ENCODE results near the gene OXSM. TPM values are rescaled to one million over a fixed set of nuclear protein-coding genes. Genes with fewer than 3 reads are reported as not detected.
A peak's percentile ranks its signal among the peaks of the same experiment; 100 is the strongest.

The OXSM gene
- polyA plus RNA-seq, 3 donors, result 2.9 to 8.2 (median 4.5) TPM

GRCh38 chr3:25747033-25747432 lies 42.9 kb upstream of the OXSM start:
- Histone ChIP-seq H3K4me2 (replicated peaks; ENCODE audit: extremely low read depth, low read length, poor library complexity, severe bottlenecking) (no peak overlapping the region), H3K27me3 (ENCODE audit: control insufficient read depth in 2 of 2, insufficient read depth in 2 of 2, low read length in 2 of 2) (no peaks in the 10 kb centered on the region), H3K4me1 (ENCODE audit: control insufficient read depth in 1 of 2, insufficient read depth in 2 of 2, low read length in 2 of 2) (peaks cover 4 to 12% of the 10 kb centered on the region in 2 donors), H3K9me3 (replicated peaks in 1 of 2; ENCODE audit: control insufficient read depth in 1 of 2, insufficient read depth in 1 of 2, low read length in 2 of 2) (no peaks in the 10 kb centered on the region), H3K79me2 (ENCODE audit: insufficient read depth, low read length) (peaks cover 7% of the 10 kb centered on the region), H3K36me3 (replicated peaks in 1 of 2; ENCODE audit: control insufficient read depth in 1 of 2, insufficient read depth in 2 of 2, low read length in 2 of 2) (peaks cover 43 to 97% of the 10 kb centered on the region in 2 donors), H3K9ac (ENCODE audit: insufficient read depth, low read length, poor library complexity, severe bottlenecking) (no peak overlapping the region), H4K20me1 (ENCODE audit: insufficient read depth, low read length) (no peaks in the 10 kb centered on the region), H3K27ac (ENCODE audit: low read depth in 1 of 2, low read length in 2 of 2) (no peak overlapping the region), H2AFZ (ENCODE audit: insufficient read depth, low read depth, low read length, poor library complexity, severe bottlenecking) (no peak overlapping the region), H3K4me3 (replicated peaks in 1 of 3; ENCODE audit: low read depth in 2 of 3, low read length in 3 of 3) (no peak overlapping the region)
- H3K9me3 Mint-ChIP-seq, result no peaks in the 10 kb centered on the region
- DNase-seq, result no peak
- peaks cover 82 to 88% of the 10 kb centered on the region in 2 donors for H3K36me3 Mint-ChIP-seq
- TF ChIP-seq CTCF (IDR thresholded peaks at IDR 0.05), result no peak
- H3K4me1 Mint-ChIP-seq, result peaks cover 31% of the 10 kb centered on the region
- H3K27me3 Mint-ChIP-seq (ENCODE audit: low read depth in 3 of 3), result no peaks in the 10 kb centered on the region
- intact Hi-C loops (cut with micrococcal nuclease), result no loop called here
- no peak overlapping the region for H3K4me3 Mint-ChIP-seq
- H3K27ac Mint-ChIP-seq, result peak overlapping the region in 2 of 7 donors; percentile 26 to 39

DNA sequence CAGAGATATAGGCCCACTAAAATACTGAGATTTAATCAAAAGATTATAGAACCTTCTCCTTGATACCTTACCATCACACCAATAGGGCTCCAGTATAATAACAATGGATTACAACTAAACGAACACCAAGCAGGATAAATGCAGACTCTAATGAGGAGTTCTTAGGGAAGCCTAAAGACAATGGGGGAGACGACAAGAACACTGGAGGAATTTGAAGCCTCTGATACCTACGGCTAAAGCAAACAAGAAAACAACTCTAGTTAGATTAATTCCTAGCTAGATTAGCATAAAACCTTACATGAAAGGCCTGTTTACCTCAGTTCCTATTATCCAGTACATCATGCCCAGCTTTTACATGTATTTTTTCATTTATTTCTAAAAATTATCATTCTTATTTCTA lies 41.7 kb upstream of the OXSM start:
- no peaks in the 10 kb centered on the region for H3K27me3 Mint-ChIP-seq (ENCODE audit: low read depth in 3 of 3)
- peaks cover 44 to 87% of the 10 kb centered on the region in 2 donors for H3K36me3 ChIP-seq (replicated peaks in 1 of 2; ENCODE audit: control insufficient read depth in 1 of 2, insufficient read depth in 2 of 2, low read length in 2 of 2)

More for the DNA sequence above, 41.7 kb upstream of the OXSM start:
- Histone ChIP-seq H2AFZ (ENCODE audit: insufficient read depth, low read depth, low read length, poor library complexity, severe bottlenecking) (no peak overlapping the region), H3K27ac (ENCODE audit: low read depth in 1 of 2, low read length in 2 of 2) (peak overlapping the region in 1 of 2 donors; percentile 24), H3K4me1 (ENCODE audit: control insufficient read depth in 1 of 2, insufficient read depth in 2 of 2, low read length in 2 of 2) (peaks cover 4 to 12% of the 10 kb centered on the region in 2 donors), H3K4me2 (replicated peaks; ENCODE audit: extremely low read depth, low read length, poor library complexity, severe bottlenecking) (no peak overlapping the region), H3K4me3 (replicated peaks in 1 of 3; ENCODE audit: low read depth in 2 of 3, low read length in 3 of 3) (no peak overlapping the region), H3K9me3 (replicated peaks in 1 of 2; ENCODE audit: control insufficient read depth in 1 of 2, insufficient read depth in 1 of 2, low read length in 2 of 2) (no peaks in the 10 kb centered on the region), H4K20me1 (ENCODE audit: insufficient read depth, low read length) (no peaks in the 10 kb centered on the region), H3K27me3 (ENCODE audit: control insufficient read depth in 2 of 2, insufficient read depth in 2 of 2, low read length in 2 of 2) (no peaks in the 10 kb centered on the region), H3K9ac (ENCODE audit: insufficient read depth, low read length, poor library complexity, severe bottlenecking) (no peak overlapping the region), H3K79me2 (ENCODE audit: insufficient read depth, low read length) (peaks cover 7% of the 10 kb centered on the region)
- Mint-ChIP-seq H3K4me3 (no peak overlapping the region), H3K4me1 (peaks cover 31% of the 10 kb centered on the region), H3K36me3 (peaks cover 79 to 87% of the 10 kb centered on the region in 2 donors), H3K27ac (peak overlapping the region in 1 of 7 donors; percentile 22), H3K9me3 (no peaks in the 10 kb centered on the region)
- DNase-seq, result no peak
- WGBS (ENCODE audit: insufficient coverage), result no CpG with 5 or more reads among the region's 3 CpGs
- no peak for TF ChIP-seq CTCF (IDR thresholded peaks at IDR 0.05)
- intact Hi-C loops (cut with micrococcal nuclease), result no loop called here

Data from CD14-positive monocyte (primary cell).